Calu3 (cell line): ENCODE data around the gene CCDC171. TPM values are rescaled to one million over a fixed set of nuclear protein-coding genes. Genes with fewer than 3 reads are reported as not detected.

ENCODE experiments used
- BruUV-seq: library from RNA; stranded (reverse); fragments of 400-500 nt; replicated peaks from 2 replicates; lab custom pipeline; 2021; lab: Mats Ljungman, UMichigan
- CTCF ChIA-PET: fragments of 300-600 bp; sonication (Branson Sonifier 250); formaldehyde crosslinking; loops from one replicate; lab custom pipeline; 2022; ENCODE audit warnings: antibody characterized with exemption; lab: Charles Lee
- DNase-seq: peaks from one replicate; pipeline ENCODE4 v3.0.0; 2022
- H3K27ac Mint-ChIP-seq: one replicate; pipeline ENCODE4 v1.8.0; 2022; ENCODE audit warnings: mixed read lengths; ENCODE audit not compliant: unreplicated experiment
- H3K27me3 Mint-ChIP-seq: one replicate; pipeline ENCODE4 v1.8.0; 2022; ENCODE audit warnings: mixed read lengths; ENCODE audit not compliant: unreplicated experiment
- H3K36me3 Mint-ChIP-seq: one replicate; pipeline ENCODE4 v1.8.0; 2022; ENCODE audit warnings: mild to moderate bottlenecking, moderate library complexity, mixed read lengths; ENCODE audit not compliant: insufficient read depth, unreplicated experiment
- H3K4me1 Mint-ChIP-seq: one replicate; pipeline ENCODE4 v1.8.0; 2022; ENCODE audit warnings: mild to moderate bottlenecking, low read depth, mixed read lengths; ENCODE audit not compliant: unreplicated experiment
- H3K4me3 Mint-ChIP-seq: one replicate; pipeline ENCODE4 v1.8.0; 2022; ENCODE audit warnings: mild to moderate bottlenecking, low read depth, moderate library complexity, mixed read lengths; ENCODE audit not compliant: unreplicated experiment
- H3K9me3 Mint-ChIP-seq: one replicate; pipeline ENCODE4 v1.8.0; 2022; ENCODE audit warnings: low read depth, mixed read lengths; ENCODE audit not compliant: unreplicated experiment
- intact Hi-C: fragments of 100-400 bp; cut with micrococcal nuclease; formaldehyde crosslinking; loops from one replicate; pipeline ENCODE4 v1.10.0; 2022; ENCODE audit not compliant: unreplicated experiment
- total RNA-seq: library from RNA; stranded (reverse); gene quantifications from 2 replicates; pipeline ENCODE4 v1.2.3, GENCODE V29; 2022
- TF ChIP-seq, protein P1 (sequence below): fragments of 200-600 bp; IDR thresholded peaks from one replicate; pipeline ENCODE4 v1.8.0; 2022; ENCODE audit warnings: antibody characterized with exemption; ENCODE audit not compliant: unreplicated experiment

The CCDC171 gene
- total RNA-seq, 1 experiment from 2014 or later, result 2.1 TPM

DNA sequence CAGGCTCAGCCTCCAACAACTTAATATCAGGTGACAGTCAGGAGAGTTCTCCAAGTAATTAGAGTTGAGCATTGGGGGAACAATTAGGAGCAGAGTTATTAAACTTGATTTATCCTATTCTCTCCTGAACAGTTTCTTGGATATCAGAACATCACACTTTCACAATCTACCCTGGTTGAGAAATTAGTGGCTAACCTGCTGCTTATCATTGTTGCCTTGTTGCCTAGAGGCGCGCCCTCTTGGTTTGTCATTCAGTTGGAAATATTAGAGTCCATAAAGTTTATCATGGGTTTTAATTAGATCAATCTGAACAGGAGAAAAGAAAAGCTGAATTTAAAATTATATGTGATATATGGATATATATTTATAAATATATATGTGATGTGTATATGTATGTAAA is 291.1 kb downstream of the CCDC171 start:
- CTCF ChIA-PET, result no interaction called here
- H3K27ac Mint-ChIP-seq, result no peak overlapping the region
- H3K27me3 Mint-ChIP-seq, result no peaks in the 10 kb centered on the region
- BruUV-seq, result no TSS peak
- TF ChIP-seq, protein P1, sequence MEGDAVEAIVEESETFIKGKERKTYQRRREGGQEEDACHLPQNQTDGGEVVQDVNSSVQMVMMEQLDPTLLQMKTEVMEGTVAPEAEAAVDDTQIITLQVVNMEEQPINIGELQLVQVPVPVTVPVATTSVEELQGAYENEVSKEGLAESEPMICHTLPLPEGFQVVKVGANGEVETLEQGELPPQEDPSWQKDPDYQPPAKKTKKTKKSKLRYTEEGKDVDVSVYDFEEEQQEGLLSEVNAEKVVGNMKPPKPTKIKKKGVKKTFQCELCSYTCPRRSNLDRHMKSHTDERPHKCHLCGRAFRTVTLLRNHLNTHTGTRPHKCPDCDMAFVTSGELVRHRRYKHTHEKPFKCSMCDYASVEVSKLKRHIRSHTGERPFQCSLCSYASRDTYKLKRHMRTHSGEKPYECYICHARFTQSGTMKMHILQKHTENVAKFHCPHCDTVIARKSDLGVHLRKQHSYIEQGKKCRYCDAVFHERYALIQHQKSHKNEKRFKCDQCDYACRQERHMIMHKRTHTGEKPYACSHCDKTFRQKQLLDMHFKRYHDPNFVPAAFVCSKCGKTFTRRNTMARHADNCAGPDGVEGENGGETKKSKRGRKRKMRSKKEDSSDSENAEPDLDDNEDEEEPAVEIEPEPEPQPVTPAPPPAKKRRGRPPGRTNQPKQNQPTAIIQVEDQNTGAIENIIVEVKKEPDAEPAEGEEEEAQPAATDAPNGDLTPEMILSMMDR, result no peak
- no peak overlapping the region for H3K4me3 Mint-ChIP-seq
- H3K36me3 Mint-ChIP-seq, result no peaks in the 10 kb centered on the region
- H3K9me3 Mint-ChIP-seq, result no peaks in the 10 kb centered on the region
- no peaks in the 10 kb centered on the region for H3K4me1 Mint-ChIP-seq
- DNase-seq, result no peak
- intact Hi-C loops, result no loop called here

DNA sequence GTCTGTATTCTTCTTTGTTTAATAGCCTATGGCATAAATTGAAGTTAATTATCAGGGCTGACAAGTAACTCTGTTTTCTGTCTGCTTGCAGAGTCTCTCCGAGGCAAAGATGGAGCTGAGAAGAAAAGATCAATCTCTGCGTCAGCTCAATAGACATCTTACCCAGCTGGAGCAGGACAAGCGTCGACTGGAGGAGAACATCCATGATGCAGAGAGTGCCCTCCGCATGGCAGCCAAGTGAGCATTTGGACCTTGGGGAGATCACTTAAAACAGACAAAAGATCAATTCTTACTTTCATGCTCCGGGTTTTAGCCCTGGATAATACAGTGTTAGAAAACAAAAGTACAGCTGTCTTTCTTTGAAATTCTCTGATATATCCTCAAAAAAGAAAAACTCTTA is 293.8 kb downstream of the CCDC171 start:
- no peak for DNase-seq
- no peaks in the 10 kb centered on the region for H3K36me3 Mint-ChIP-seq
- CTCF ChIA-PET, result no interaction called here
- no peaks in the 10 kb centered on the region for H3K27me3 Mint-ChIP-seq
- H3K4me3 Mint-ChIP-seq, result no peak overlapping the region
- H3K27ac Mint-ChIP-seq, result no peak overlapping the region
- H3K4me1 Mint-ChIP-seq, result no peaks in the 10 kb centered on the region
- intact Hi-C loops, result no loop called here
- TF ChIP-seq, protein P1, result no peak
- no peaks in the 10 kb centered on the region for H3K9me3 Mint-ChIP-seq
- no TSS peak for BruUV-seq

DNA sequence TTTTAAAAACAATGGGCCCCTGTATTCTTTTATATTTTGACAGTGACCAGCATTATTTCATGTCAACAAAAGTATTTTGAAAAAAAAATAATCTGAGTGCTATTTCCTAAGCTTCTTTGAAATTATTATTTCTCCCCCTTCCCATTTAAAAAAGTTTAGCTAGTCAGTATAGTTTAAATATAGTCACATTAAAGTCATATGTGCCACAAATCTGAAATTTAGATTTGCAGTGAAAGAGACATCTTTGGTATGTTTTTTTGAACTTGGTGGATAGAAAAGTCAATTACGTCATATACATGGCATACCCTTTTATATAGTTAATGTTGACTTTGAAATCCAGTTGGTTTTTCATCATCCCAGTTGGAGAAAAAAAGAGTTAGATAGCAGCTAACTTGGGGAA is 297.0 kb downstream of the CCDC171 start:
- Mint-ChIP-seq H3K36me3 (no peaks in the 10 kb centered on the region), H3K4me3 (no peak overlapping the region), H3K4me1 (no peaks in the 10 kb centered on the region), H3K27ac (no peak overlapping the region), H3K27me3 (no peaks in the 10 kb centered on the region), H3K9me3 (no peaks in the 10 kb centered on the region)
- DNase-seq, result no peak
- CTCF ChIA-PET, result no interaction called here
- TF ChIP-seq, protein P1, result no peak
- no TSS peak for BruUV-seq
- intact Hi-C loops, result no loop called here

DNA sequence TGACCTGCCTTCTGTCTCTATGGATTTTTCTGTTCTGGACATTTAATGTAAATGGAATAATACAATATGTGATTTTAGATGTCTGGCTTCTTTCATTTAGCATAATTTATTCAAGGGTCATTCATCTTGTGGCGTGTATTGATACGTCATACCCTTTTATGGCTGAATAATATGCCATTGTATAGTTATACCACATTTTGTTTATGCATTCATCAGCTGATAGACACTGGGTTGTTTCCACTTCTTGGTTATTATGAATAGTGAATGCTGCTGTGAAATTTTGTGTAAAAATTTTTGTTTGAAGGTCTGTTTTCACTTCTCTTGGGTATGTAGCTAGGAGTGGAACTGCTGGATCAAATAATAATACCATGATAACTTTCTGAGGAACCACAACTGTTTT is 298.9 kb downstream of the CCDC171 start:
- BruUV-seq, result no TSS peak
- Mint-ChIP-seq H3K27ac (no peak overlapping the region), H3K36me3 (no peaks in the 10 kb centered on the region), H3K9me3 (no peaks in the 10 kb centered on the region), H3K27me3 (no peaks in the 10 kb centered on the region), H3K4me1 (no peaks in the 10 kb centered on the region), H3K4me3 (no peak overlapping the region)
- no peak for DNase-seq
- TF ChIP-seq, protein P1, result no peak
- intact Hi-C loops, result no loop called here
- CTCF ChIA-PET, result no interaction called here

DNA sequence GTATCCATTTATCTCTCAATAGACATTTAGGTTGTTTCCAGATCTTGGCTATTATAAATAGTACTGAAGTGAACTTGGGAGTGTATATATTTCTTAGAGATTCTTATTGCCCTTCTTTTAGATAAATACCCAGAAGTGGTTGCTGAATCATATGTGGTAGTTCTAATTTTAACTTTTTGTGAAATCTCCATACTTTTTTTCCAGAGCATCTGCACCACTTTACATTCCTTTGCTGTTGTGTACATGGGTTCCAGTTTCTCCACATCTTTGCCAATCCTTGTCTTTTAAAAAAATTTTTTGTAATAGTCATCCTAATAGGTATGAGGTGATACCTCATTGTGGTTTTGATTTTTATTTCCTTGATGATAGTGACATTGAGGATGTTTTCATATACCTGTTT is 303.7 kb downstream of the CCDC171 start:
- no peaks in the 10 kb centered on the region for H3K4me1 Mint-ChIP-seq
- H3K9me3 Mint-ChIP-seq, result no peaks in the 10 kb centered on the region
- TF ChIP-seq, protein P1, result no peak
- intact Hi-C loops, result no loop called here
- no peaks in the 10 kb centered on the region for H3K36me3 Mint-ChIP-seq
- BruUV-seq, result no TSS peak
- no peak overlapping the region for H3K4me3 Mint-ChIP-seq
- DNase-seq, result no peak
- no peak overlapping the region for H3K27ac Mint-ChIP-seq
- H3K27me3 Mint-ChIP-seq, result no peaks in the 10 kb centered on the region
- CTCF ChIA-PET, result no interaction called here
